ENCODE data around the gene NTNG1.

NTNG1 gene

DNA sequence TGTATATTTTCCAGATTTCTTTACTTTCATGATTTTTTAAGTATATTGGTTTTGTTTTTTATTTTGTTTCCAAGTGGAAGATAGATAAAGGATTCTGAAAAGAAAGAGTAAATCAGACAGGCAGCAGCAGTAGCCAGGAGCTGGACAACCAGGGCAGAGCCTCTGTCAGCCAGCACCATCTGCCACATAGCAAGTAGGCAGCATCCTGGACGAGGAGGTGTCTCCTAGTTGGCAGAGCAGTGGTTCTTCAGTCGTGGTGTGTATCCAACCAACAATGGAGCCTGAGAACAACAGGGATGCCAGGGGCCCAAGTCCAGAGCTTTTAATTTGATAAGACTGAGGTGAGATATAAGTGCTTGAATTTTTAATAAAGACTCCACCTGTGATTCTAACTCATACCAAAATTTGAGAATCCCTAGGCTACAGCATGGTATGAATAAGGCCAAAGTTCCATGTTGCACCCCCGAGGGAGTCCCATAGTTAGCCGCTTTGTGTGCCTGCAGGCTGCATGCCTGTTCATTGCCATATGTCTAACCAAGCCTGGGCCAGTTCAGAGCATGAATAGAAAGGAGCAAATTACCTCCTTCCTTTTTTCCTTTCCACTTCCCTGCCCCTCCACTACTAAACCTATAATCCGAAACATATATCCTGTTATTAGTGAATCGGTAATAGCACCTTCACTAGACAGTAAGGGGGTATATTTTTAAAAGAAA is 153.2 kb downstream of the NTNG1 start:
- intact Hi-C loops (cut with DNase I) = no loop called here
- DNase-seq = no peak

DNA sequence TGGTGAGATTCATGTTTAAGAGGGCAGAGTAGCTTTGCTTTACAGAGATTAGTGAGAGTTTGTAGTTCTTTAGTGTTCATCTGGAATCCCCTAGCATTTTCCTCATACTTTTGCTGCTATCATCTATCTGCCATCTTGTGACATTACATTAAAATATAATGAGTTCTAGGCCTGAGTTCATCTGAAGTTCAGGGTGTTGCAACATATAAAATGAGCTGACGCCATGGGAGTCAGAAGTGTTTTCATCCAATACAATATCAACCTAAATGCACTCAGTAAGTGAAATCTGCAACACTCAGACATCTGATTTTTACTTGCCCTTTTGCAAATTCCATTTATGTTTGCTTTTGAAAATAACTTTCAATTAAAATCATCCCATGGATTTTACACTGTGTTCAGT is 153.8 kb downstream of the NTNG1 start:
- intact Hi-C loops (cut with DNase I) = no loop called here
- DNase-seq = no peak

DNA sequence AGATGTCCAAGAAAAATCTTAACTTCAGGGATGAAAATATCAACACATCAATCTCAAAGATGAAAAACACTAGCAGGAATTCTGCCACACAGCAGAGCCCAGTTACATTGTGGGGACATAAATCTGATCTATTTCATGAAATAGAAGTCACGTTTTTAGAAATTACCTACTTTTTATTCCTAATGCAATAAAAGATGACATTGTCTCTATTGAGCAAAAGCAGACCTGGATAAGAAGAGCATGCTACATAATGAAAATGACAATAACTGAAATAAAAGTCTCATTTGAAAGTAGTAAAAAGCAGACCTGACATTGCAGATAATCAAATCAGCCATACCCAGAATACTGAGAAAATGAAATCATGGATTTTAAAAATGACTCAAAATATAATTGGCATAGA is 156.8 kb downstream of the NTNG1 start:
- DNase-seq = no peak
- intact Hi-C loops (cut with DNase I) = no loop called here

DNA sequence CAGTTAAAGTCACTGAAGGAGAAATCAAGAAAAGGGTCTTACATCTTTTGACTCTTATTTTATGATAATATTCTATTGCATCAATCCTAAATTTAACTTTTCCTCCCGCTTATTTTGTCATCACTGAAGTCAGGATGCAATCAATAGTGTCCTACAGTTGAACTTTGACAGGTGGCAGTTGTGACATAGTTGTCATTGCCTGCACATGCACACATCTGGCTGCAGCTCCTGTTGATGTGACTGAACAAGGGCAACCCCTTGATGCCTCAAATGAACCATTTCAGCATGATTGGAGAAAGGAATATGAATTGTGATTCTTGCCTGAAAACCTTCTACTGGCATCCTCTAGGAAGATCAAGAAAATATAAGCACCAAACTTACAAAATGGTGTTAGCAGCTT is 157.7 kb downstream of the NTNG1 start:
- no peak for DNase-seq

DNA sequence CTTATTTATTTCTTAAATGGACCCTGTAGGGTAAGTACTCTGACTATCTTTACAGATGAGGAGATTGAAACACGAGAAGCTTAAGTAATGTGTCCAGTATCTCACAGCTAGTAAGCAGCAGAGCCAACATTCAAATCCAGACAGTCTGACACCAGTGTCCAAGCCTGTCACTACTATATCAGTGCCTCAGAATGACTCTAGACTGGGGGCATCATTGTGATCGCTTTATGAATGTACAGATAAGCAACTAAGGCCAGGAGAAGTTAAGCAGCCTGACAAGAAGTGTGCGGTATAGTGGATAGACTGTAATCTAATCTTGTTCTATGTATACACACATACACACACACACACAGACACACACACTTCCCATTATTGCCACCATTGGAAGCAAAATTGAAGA is 158.7 kb downstream of the NTNG1 start:
- DNase-seq = no peak
- intact Hi-C loops (cut with DNase I) = no loop called here

More for the DNA sequence above, 157.7 kb downstream of the NTNG1 start:
- intact Hi-C loops (cut with DNase I) = no loop called here

DNA sequence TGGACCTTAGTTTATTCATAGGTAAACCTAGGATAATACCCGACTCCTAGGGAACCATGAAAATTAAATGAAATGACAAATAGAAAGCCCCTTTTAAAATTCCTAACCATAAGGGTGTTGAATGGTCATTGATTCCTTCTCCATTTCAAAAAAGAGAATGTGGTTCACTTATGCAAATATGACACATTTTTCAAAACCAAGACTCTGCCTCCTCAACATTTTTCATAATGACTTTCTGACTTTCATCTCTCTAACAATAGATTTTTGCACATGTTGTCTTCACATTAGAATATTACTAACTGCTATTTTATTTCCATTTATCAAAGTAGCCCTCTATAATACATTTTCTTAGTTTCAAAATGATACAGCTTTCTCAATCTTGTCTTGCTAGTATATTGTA is 169.1 kb downstream of the NTNG1 start:
- DNase-seq = no peak

DNA sequence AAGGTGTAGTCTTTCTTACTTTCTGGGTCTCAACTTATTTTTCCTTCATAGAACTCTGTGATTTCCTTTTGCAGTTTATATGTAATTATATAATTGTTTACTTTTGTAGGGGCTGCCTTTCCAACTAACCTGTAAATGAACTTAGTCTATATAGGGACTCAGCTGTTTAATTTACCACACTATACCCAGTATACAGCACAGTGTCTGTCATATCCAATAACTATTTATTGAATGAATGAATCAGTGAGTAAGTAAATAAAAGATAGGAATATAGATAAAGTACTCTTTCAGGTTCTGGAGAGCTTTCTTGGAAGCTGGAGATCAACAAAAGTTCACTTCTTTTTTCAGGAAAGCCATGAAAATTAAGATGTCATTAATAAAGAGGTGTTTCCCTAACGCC is 174.8 kb downstream of the NTNG1 start:
- intact Hi-C loops (cut with DNase I) = no loop called here
- DNase-seq = no peak

More for the DNA sequence above, 169.1 kb downstream of the NTNG1 start:
- intact Hi-C loops (cut with DNase I) = no loop called here

DNA sequence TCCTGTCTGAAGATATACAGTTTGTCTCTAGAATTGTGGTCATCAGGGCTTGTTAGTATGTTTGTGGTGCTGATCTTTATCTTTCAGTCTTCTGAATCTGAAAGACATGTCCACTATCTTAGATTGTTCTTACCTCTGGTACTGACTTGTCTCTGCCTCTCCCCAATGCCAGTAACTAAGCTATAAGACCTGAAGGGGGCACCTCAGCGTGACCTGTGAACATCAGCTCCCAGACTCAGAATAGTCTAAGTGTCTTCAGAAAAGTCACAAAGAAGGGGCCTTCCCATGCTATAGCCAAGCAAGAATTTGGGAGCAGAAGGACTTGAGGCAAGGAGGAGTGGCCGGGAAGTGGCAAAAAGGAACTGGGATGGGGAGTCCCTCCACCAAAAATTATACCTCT is 178.1 kb downstream of the NTNG1 start:
- no peak for DNase-seq
- intact Hi-C loops (cut with DNase I) = no loop called here

DNA sequence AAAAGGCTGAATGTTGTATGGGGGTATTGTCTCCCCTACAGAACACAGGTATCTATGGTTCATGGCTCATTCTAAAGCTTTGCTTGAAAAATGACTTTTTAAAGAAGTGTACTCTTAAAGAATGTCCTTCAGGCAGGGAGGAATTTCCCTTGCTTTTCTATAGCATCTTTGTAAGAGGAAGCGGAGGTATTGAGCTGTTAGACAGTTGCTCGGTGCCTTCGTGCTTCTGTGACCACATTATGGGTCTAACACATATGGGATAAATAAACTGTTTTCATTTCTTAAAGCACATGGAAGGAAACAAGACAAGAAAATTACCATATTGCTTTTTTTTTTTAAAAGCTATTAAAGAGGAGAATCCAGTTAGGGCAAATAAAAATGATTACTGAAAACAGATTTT is 182.9 kb downstream of the NTNG1 start:
- DNase-seq = no peak
- intact Hi-C loops (cut with DNase I) = no loop called here

DNA sequence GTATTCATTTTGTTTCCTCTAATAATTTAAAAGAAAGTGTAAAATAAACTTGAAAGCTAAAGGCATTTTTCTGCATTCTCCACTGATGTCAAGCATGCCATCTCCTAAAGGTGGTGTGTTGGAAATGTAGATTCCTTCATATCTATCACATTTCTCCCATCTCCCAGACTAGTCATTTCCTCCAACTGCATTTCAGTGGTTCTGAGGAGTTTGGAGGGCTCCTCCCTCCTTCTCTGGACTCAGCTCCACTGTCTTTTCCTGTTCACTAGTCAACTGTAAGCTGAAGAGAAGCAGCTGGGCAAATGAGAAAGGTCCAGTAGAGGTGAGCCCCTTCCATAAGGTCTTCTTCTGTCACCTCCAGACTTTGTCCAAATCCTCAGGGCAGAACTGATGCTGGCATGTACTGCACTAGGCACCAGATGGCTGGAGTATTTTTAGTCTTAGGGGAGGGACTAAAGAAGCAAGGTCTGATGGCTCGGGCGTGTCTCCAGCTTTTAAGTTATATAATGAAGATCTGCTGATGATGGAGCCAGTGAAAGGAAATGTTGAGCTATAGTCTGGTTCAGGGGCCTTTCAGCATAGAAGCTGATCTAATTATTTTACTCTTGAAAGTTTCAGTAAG is 186.1 kb downstream of the NTNG1 start:
- DNase-seq = no peak
- intact Hi-C loops (cut with DNase I) = no loop called here

DNA sequence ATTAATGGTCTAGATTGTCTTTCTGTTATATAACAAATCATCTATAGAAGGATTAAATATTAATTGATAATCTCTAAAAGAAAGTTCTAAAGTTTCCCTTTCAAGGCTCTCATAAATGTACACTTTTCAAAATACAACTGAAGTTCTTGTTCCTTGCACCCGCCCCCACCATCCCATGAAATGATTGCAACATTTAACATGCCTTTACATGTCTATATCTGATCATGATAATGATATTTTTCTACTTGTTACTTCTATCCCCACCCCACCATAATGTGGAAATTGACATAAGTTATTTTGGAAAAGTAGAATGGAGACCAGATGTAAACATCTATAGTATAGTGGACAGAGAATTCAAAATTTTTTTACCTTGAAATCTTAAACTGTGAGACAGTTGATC is 186.6 kb downstream of the NTNG1 start:
- intact Hi-C loops (cut with DNase I) = no loop called here
- DNase-seq = no peak

DNA sequence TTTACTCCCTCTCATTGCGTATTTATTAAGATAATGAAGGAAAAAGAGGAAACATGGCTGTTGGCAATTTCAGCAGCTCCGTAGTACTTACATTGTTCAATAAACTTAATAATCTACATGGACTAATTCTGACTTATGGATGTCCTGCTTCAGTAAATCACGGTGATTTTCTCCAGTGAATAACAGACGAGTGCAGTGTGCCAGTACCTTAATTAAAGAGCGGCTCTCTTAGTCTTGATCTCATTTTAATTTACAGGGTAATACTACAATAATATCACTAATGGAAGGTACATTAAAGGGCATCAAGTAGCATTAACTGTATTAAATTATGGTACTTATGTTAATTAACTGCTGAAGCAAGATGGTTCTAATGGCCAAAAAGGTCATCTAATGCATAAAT is 187.2 kb downstream of the NTNG1 start:
- intact Hi-C loops (cut with DNase I) = no loop called here
- DNase-seq = no peak

DNA sequence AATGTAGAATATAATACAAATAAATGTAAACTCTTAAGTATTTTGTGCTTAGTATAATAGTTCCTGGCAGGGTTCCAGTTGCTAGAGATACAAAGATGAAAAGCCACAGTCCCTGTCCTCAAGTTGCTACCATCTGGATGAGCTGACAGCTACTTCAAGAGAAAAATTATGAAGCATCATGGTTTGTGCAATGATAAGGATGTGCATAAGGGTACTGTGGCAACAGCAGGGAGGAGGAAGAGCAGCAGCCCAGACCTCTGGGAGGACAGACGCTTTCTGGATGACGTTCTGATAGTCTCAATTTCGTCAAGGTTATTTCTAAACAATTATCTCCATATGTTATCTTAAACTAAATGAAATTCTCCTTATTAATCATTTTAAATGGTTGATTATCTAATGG is 198.9 kb downstream of the NTNG1 start:
- intact Hi-C loops (cut with DNase I) = no loop called here
- no peak for DNase-seq

DNA sequence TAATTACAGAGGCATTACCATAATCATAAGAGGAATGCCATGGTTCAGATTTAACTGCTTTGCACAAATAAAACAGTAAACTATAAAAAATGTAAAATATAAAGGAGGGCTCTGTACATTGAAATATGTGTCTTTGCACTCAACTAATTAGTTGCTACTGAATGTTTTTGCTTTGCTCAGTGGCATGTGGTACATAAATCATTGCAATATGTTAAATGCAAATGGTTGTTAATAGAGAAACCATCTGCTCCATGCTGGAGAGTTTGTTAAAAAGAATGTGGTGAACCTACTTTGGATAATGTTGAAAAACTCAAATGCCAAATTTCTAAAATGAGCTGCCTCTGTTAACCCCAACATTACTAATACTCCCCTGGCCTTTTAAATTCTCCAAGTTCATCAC is 201.5 kb downstream of the NTNG1 start:
- DNase-seq = no peak
- intact Hi-C loops (cut with DNase I) = no loop called here

DNA sequence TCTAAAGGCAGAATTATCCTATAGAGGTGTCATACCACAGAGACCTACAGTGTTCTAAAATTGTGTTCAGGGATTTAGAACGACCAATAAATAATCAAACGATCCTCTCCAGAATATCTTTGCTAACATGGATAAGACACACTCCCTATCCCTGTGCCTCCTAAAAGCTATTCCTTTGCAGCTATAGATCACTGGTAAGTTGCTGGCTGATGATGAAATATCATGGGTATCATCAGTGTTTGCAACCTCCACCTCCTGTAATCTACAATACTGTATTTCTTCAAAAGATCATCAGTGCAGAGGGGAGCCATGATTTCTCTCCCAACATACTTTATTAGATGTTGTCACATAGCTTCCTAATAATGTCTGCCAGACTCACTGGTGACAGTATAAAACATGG is 201.9 kb downstream of the NTNG1 start:
- intact Hi-C loops (cut with DNase I) = no loop called here
- DNase-seq = no peak

DNA sequence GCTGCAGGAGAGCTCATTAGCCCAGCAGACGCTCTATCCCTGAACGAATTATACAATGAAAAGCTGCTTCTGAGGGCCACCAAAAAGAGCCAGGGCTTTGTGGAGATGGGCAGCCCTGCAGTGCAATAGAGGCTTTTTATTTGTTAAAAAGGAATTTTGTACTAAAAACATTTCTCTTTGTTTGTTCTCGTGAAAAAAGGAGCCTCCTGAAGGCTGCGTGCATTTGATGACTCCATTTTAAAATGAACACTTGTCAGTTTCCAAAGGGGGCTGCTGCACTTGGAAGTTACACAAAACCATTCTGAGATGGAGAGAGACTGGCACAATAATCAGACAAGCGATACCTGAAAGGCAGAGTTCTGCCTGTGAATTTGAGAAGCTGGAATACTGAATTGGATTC is 202.8 kb downstream of the NTNG1 start:
- no peak for DNase-seq
- intact Hi-C loops (cut with DNase I) = no loop called here

DNA sequence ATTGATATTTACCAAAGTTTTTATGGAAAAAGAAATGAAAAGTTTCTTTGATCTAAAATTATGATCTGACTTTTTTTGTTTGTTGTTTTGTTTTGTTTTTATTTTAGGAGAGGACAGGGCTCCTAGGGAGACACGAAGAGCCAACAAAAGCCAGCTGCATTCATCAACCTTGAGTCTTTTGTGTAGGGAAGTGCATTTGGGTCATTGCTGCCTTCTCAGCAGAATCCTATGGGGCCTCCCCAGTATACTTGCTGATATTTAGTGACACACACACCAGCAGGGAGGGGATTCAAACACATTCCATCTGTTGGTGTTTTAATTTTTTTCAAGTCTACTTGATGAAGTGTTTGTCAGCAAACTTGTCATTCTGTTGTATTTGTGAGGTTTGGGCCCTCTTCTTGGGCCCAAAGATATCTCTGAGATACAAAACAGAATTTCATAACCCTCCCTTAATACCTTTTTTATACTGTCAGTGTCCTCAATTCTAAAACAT is 203.5 kb downstream of the NTNG1 start:
- intact Hi-C loops (cut with DNase I) = no loop called here
- DNase-seq = no peak

DNA sequence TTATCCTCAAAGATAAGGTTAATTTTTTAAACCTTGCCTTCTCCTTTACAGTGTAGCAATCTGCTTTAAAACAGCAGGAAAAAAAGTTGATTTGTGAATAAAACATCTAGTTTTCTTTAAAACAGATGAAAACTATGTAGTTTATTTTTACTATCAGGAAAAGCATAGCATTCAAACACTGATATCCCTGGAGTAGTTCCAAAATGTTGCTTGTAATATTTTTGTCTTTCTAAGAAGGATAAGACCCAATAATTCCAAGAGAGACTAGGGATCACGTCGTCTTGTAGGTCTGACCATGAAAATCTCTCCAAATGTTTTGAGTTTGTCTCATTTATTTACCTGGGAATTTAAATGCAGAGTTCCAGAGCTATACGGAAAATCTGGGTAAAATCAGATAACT is 204.0 kb downstream of the NTNG1 start:
- no peak for DNase-seq
- intact Hi-C loops (cut with DNase I) = no loop called here

DNA sequence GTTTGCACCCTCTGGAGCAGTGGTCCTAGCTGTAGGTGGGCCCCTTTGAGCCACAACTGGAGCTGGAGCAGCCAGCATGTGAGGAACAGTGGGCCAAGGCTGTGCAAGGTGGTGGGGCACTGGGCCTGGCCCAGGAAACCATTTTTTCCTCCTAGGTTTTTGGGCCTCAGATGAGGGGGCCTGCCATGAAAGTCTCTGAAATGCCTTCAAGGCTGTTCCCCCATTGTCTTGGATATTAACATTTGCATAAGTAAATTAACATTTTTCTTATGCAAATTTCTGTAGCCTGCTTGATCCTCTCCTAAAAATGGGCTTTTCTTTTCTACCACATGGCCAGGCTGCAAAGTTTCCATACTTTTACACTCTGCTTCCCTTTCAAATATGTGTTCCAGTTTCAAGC is 212.0 kb downstream of the NTNG1 start:
- DNase-seq = no peak
- intact Hi-C loops (cut with DNase I) = no loop called here

DNA sequence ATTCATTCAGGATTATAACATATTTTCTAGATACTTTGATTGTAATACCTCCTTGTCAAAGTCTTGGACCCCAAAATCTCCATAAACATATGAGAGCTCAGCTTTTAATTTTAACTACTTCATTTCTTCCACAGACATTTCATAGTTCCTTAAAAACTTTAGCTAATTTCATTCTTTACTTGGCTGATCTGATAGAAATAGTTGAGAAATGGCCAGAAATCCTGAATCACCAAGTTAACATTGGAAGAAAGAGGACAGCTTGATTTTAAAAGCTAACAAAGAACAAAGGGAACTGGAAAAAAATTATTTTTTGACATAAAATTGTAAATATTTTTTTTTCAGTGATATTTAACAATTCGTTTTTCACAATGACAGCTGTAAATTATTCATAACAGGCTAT is 216.5 kb downstream of the NTNG1 start:
- DNase-seq = no peak
- intact Hi-C loops (cut with DNase I) = no loop called here

DNA sequence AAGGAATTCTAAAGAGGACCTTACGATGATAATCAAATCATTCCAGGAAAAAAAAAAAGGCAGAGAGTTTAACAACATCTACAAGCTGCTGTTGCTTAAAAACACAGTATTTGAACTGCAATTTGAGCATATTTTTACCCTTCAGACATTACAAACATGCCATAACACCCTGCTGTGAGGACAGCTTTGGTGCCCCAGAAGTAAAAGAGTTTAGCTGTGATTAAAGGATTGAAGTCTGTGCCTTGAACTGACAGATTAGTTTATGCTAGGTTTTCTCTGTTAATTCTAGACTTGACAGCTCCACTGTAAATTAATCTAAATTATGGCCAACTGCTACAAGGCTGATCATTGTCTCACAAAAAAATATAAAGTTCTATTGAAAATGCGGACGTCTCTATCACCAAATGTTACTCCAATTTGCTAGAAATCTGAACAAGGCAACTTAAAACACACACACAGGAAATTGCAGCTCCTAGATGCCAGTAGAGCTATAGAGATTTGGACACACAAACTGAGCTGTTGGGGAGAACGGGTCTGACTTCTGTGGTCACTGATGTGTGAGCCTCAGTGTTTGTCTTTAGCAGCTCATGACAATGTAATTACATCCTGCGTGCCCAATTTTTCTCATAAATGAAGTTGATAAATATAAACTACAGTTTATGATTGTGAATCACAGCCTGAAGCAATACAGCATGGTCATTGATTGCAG is 217.9 kb downstream of the NTNG1 start:
- DNase-seq = no peak

More for the DNA sequence above, 217.9 kb downstream of the NTNG1 start:
- intact Hi-C loops (cut with DNase I) = no loop called here
